Brain microvascular endothelial cell (primary cell): ENCODE results near the gene SBSN.
A peak's percentile ranks its signal among the peaks of the same experiment; 100 is the strongest.

ENCODE experiments used
- DNase-seq: peaks from one replicate; pipeline ENCODE4 v3.0.0-alpha.2; 2020
- H3K27ac ChIP-seq: fragments of 250-450 bp; sonication (Bioruptor Pico); 2 replicates; pipeline ENCODE4 v1.5.1; 2020; ENCODE audit warnings: mild to moderate bottlenecking, moderate library complexity
- H3K27me3 ChIP-seq: fragments of 250-450 bp; sonication (Bioruptor Pico); replicated peaks from 2 replicates; pipeline ENCODE4 v1.5.1; 2020; ENCODE audit warnings: mild to moderate bottlenecking
- H3K36me3 ChIP-seq: fragments of 250-450 bp; sonication (Bioruptor Pico); replicated peaks from 2 replicates; pipeline ENCODE4 v1.5.1; 2020; ENCODE audit warnings: mild to moderate bottlenecking
- H3K4me3 ChIP-seq: 2 replicates; pipeline ENCODE4 v1.5.1; 2011; ENCODE audit warnings: low read depth, mild to moderate bottlenecking, control low read depth, low read length, moderate library complexity
- CTCF ChIP-seq: IDR thresholded peaks from 2 replicates; pipeline ENCODE4 v1.5.1; 2011; ENCODE audit warnings: low read depth, mild to moderate bottlenecking, moderate library complexity, low read length, control low read depth, inconsistent platforms; ENCODE audit errors: missing control alignments
- in situ Hi-C: cut with HindIII; loops from 2 replicates; pipeline ENCODE4 v1.10.0; 2017; ENCODE audit warnings: low sequenced_read_pairs, low pct_ligation_motif_present

Gene SBSN

GRCh38 chr19:35528218-35529038 is at the start of gene SBSN:
SBSN (minus strand) TSS chr19:35528311; CDS start chr19:35528281, 30 bp downstream.
- H3K4me3 ChIP-seq, result no peak within 1 kb of the TSS
- no peaks in the 10 kb centered on the region for H3K36me3 ChIP-seq
- peak; percentile 25 for DNase-seq
- H3K27me3 ChIP-seq, result peaks cover 5% of the 10 kb centered on the region
- TF ChIP-seq CTCF, result no peak
- H3K27ac ChIP-seq, result no peak within 1 kb of the TSS
- in situ Hi-C loops, result no loop called here

GRCh38 chr19:35571406-35571965 is 43.4 kb upstream of the SBSN start:
- no peak for DNase-seq
- Histone ChIP-seq H3K4me3 (no peak overlapping the region), H3K27me3 (no peaks in the 10 kb centered on the region), H3K36me3 (no peaks in the 10 kb centered on the region), H3K27ac (no peak overlapping the region)
- no peak for TF ChIP-seq CTCF
- in situ Hi-C loops, result no loop called here

GRCh38 chr19:35569281-35569781 is 41.2 kb upstream of the SBSN start:
- Histone ChIP-seq H3K27ac (no peak overlapping the region), H3K4me3 (no peak overlapping the region), H3K27me3 (no peaks in the 10 kb centered on the region), H3K36me3 (no peaks in the 10 kb centered on the region)
- in situ Hi-C loops, result no loop called here
- no peak for TF ChIP-seq CTCF
- no peak for DNase-seq

- no peak for DNase-seq
- TF ChIP-seq CTCF, result no peak
- in situ Hi-C loops, result no loop called here
- H3K27me3 ChIP-seq, result no peaks in the 10 kb centered on the region
- no peak overlapping the region for H3K27ac ChIP-seq
- H3K4me3 ChIP-seq, result no peak overlapping the region
- H3K36me3 ChIP-seq, result no peaks in the 10 kb centered on the region
Observed at GRCh38 chr19:35566738-35567137, 38.6 kb upstream of the SBSN start.

- no peak for DNase-seq
- in situ Hi-C loops, result no loop called here
- H3K4me3 ChIP-seq, result no peak overlapping the region
- no peaks in the 10 kb centered on the region for H3K36me3 ChIP-seq
- H3K27ac ChIP-seq, result no peak overlapping the region
- no peaks in the 10 kb centered on the region for H3K27me3 ChIP-seq
- TF ChIP-seq CTCF, result no peak
Observed at GRCh38 chr19:35565016-35565856, 37.1 kb upstream of the SBSN start.
